Upper lobe of right lung (tissue), 1 donor: ENCODE measurements around the gene LUC7L2. TPM values are rescaled to one million over a fixed set of nuclear protein-coding genes. Genes with fewer than 3 reads are reported as not detected.
A peak's percentile ranks its signal among the peaks of the same experiment; 100 is the strongest.

Experiments
- ATAC-seq: fragments of 200-7000 bp; cut with Tn5 transposase; one replicate; pipeline ENCODE4 v1.9.1; 2020; ENCODE audit warnings: mild to moderate bottlenecking, moderate library complexity
- DNase-seq: peaks from one replicate; pipeline ENCODE4 v3.0.0-alpha.2; 2020
- H3K27ac ChIP-seq: fragments of 200-600 bp; one replicate; pipeline ENCODE4 v1.8.0; 2022
- H3K27me3 ChIP-seq: fragments of 200-600 bp; one replicate; pipeline ENCODE4 v1.8.0; 2022; ENCODE audit warnings: mild to moderate bottlenecking
- H3K36me3 ChIP-seq: fragments of 200-600 bp; one replicate; pipeline ENCODE4 v1.8.0; 2022
- H3K4me1 ChIP-seq: fragments of 200-600 bp; one replicate; pipeline ENCODE4 v1.8.0; 2022
- H3K4me3 ChIP-seq: fragments of 200-600 bp; one replicate; pipeline ENCODE4 v1.8.0; 2022; ENCODE audit warnings: mild to moderate bottlenecking
- H3K9me3 ChIP-seq: fragments of 200-600 bp; one replicate; pipeline ENCODE4 v1.8.0; 2022
- CTCF ChIP-seq: fragments of 200-600 bp; IDR thresholded peaks from one replicate; pipeline ENCODE4 v1.8.0; 2022; ENCODE audit warnings: antibody characterized with exemption
- intact Hi-C: fragments of 100-400 bp; cut with DNase I; formaldehyde crosslinking; loops from one replicate; pipeline ENCODE4 v1.11.0; 2022
- total RNA-seq: library from RNA; stranded (reverse); fragmentation: NEBNext Ultra II Directional; extraction: Animal tissue kit (Norgen Biotek cat#: 25700); gene quantifications from one replicate; pipeline ENCODE4 v1.2.1, GENCODE V29; 2021
- donor health status: DM: no; HTN: yes; CAD: no; lungs with severe emphysema.

Gene LUC7L2
- total RNA-seq, 1 donor from 2014 or later: 79.5 TPM

GRCh38 chr7:139430443-139430842, 70.7 kb downstream of the LUC7L2 start:
- ATAC-seq: no peak

GRCh38 chr7:139431010-139431409, 71.3 kb downstream of the LUC7L2 start:
- Histone ChIP-seq H3K27ac (no peak overlapping the region), H3K4me3 (no peak overlapping the region), H3K27me3 (no peaks in the 10 kb centered on the region), H3K4me1 (peaks cover 5% of the 10 kb centered on the region), H3K9me3 (no peaks in the 10 kb centered on the region), H3K36me3 (peaks cover 19% of the 10 kb centered on the region)
- intact Hi-C loops: no loop called here
- ATAC-seq (peak; percentile 11), DNase-seq (no peak)
- no peak for TF ChIP-seq CTCF

More at GRCh38 chr7:139430443-139430842, 70.7 kb downstream of the LUC7L2 start:
- Histone ChIP-seq H3K4me1 (peaks cover 5% of the 10 kb centered on the region), H3K4me3 (no peak overlapping the region), H3K27ac (no peak overlapping the region), H3K9me3 (no peaks in the 10 kb centered on the region), H3K27me3 (no peaks in the 10 kb centered on the region), H3K36me3 (peaks cover 19% of the 10 kb centered on the region)
- intact Hi-C loops: no loop called here
- TF ChIP-seq CTCF: no peak
- DNase-seq: no peak

- ATAC-seq (no peak), DNase-seq (no peak)
- Histone ChIP-seq H3K27ac (no peak overlapping the region), H3K36me3 (peaks cover 19% of the 10 kb centered on the region), H3K9me3 (no peaks in the 10 kb centered on the region), H3K4me1 (peaks cover 5% of the 10 kb centered on the region), H3K27me3 (no peaks in the 10 kb centered on the region), H3K4me3 (no peak overlapping the region)
- intact Hi-C loops: no loop called here
- no peak for TF ChIP-seq CTCF
Observed at GRCh38 chr7:139431459-139431858, 71.8 kb downstream of the LUC7L2 start.

- DNase-seq: no peak
- H3K9me3 ChIP-seq: no peaks in the 10 kb centered on the region
- no peaks in the 10 kb centered on the region for H3K36me3 ChIP-seq
- H3K27me3 ChIP-seq: no peaks in the 10 kb centered on the region
- ATAC-seq: no peak
- intact Hi-C loops: no loop called here
- no peak overlapping the region for H3K27ac ChIP-seq
- H3K4me3 ChIP-seq: no peak overlapping the region
- H3K4me1 ChIP-seq: peaks cover 5% of the 10 kb centered on the region
- TF ChIP-seq CTCF: no peak
Observed at GRCh38 chr7:139436806-139437205, 77.1 kb downstream of the LUC7L2 start.

GRCh38 chr7:139439375-139439774, 79.7 kb downstream of the LUC7L2 start:
- H3K4me3 ChIP-seq: no peak overlapping the region
- DNase-seq: no peak

More at GRCh38 chr7:139439375-139439774, 79.7 kb downstream of the LUC7L2 start:
- H3K4me1 ChIP-seq: peaks cover under 1% of the 10 kb centered on the region
- no peaks in the 10 kb centered on the region for H3K27me3 ChIP-seq
- intact Hi-C loops: no loop called here
- no peaks in the 10 kb centered on the region for H3K36me3 ChIP-seq
- no peaks in the 10 kb centered on the region for H3K9me3 ChIP-seq
- H3K27ac ChIP-seq: no peak overlapping the region
- ATAC-seq: no peak
- no peak for TF ChIP-seq CTCF
